Right ventricle myocardium superior (tissue), 1 donor: ENCODE results near the gene EMILIN2. TPM values are rescaled to one million over a fixed set of nuclear protein-coding genes. Genes with fewer than 3 reads are reported as not detected.
A peak's percentile ranks its signal among the peaks of the same experiment; 100 is the strongest.
"Not testable (repeated sequence)": the region's sequence is repeated elsewhere in the genome, so short reads cannot be mapped to it uniquely, and the experiment has no call there.

ENCODE experiments used
- ATAC-seq: fragments of 200-7000 bp; cut with Tn5 transposase; one replicate; pipeline ENCODE4 v1.9.1; 2020; ENCODE audit warnings: mild to moderate bottlenecking; ENCODE audit not compliant: poor library complexity
- DNase-seq: peaks from one replicate; pipeline ENCODE4 v3.0.0-alpha.2; 2020
- intact Hi-C: fragments of 100-400 bp; cut with DNase I; formaldehyde crosslinking; loops from one replicate; pipeline ENCODE4 v1.11.2; 2022
- total RNA-seq: library from RNA; stranded (reverse); fragmentation: NEBNext Ultra II Directional; extraction: Animal tissue kit (Norgen Biotek cat#: 25700); gene quantifications from one replicate; pipeline ENCODE4 v1.2.1, GENCODE V29; 2021
- donor health status: DM: no; HTN: yes; CAD: no; lungs with severe emphysema.

EMILIN2 gene
- total RNA-seq, 1 donor from 2014 or later, result 17.7 TPM

DNA sequence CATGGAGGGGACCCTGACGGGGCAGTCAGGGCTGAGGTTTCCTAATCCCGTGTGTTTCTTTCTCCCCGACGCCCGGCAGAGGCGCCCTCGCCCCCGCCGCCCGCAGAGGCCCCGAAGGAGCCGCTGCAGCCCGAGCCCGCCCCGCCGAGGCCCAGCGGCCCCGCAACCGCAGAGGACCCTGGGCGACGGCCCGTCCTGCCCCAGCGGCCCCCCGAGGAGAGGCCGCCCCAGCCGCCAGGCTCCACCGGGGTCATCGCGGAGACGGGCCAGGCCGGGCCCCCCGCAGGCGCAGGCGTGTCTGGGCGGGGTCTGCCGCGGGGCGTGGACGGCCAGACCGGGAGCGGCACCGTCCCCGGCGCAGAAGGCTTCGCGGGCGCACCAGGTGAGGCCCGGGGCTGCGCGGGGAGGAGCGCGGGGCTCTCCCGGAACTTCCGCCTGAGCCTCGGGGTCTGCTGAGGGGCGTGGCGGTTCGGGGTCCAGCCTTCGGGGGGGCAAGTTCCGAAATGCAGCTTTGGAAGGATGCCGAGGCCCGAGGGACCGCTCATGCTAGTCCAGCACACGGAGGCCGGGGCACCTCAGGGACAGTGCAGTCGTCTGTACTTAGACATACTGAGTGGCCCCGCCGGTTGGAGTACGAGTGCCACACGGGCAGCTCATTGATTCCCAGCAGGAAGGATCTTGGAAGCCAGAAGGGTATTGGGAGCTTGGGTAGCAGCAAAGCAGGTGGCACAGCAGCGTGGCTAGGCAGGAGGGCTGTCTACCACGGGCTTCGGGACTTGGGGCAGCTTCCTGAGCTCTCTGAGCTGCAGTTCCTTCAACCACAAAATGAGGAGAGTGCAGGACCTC is 60.1 kb downstream of the EMILIN2 start:
- intact Hi-C loops, result no loop called here
- DNase-seq (peak; percentile 53), ATAC-seq (peak; percentile 61)

GRCh38 chr18:2907550-2908135 is 60.8 kb downstream of the EMILIN2 start:
- DNase-seq, result no peak
- ATAC-seq, result no peak
- intact Hi-C loops, result no loop called here

DNA sequence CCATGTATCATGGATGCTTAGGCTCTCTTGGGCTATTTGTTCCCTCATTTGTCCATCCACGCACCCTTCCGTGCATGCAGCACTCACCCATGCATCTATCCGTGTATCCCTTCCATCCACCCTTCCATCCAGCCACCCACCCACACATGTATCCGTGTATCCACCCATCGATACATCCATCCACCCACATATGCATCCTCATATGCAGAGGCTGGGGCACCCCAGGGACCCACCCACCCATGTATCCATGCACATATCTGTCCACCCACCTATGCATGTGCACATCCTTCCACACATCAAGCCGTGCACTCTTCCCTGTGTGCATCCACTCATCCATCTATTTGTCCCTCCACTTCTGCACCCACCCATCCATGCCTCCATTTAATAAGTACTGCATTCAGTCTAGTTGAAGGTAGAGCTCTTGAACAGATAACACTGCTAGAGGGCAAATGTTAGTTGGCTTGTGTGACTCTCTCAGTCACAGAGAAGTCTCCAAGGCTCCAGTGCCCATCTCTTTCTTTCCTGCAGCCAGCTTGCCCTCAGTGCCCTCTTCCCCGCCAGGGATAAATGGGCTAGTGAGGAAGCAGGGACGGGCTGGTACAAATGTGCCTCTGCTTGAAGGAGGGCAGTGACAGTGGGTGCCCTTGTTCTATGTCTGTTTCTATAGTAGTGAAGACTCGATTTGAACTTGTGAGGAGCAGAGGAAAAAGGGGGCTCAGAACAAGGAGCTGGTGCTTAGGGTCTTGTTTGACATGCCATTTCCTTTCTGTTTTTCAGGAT is 61.5 kb downstream of the EMILIN2 start:
- ATAC-seq, result no peak
- DNase-seq, result no peak
- intact Hi-C loops, result no loop called here

- DNase-seq (no peak), ATAC-seq (no peak)
- intact Hi-C loops, result no loop called here
Measured at GRCh38 chr18:2908946-2909335, 62.1 kb downstream of the EMILIN2 start.

- DNase-seq, result no peak
- ATAC-seq, result no peak
- intact Hi-C loops, result no loop called here
Measured at GRCh38 chr18:2909431-2910140, 62.8 kb downstream of the EMILIN2 start.

DNA sequence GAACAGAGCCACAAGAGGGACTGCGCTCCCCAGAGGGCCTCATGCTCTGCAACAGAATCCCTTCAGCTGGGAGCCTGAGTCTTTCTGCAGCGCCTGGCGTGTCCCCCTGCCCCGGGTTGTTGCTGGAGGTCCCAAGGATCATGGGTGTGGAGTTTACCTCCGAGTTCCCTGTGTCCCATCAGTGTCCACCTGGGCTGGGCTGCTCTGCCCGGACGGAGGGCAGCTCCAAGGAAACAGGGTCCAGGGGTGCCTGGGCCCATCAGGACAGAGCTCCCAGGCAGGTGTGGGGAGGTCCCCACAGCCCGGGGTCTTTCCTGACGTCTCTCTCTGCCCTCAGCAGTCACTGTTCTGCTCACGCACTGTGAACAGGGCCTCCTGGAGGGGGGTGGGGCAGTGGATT is 63.5 kb downstream of the EMILIN2 start:
- intact Hi-C loops, result no loop called here
- no peak for ATAC-seq
- DNase-seq, result no peak

DNA sequence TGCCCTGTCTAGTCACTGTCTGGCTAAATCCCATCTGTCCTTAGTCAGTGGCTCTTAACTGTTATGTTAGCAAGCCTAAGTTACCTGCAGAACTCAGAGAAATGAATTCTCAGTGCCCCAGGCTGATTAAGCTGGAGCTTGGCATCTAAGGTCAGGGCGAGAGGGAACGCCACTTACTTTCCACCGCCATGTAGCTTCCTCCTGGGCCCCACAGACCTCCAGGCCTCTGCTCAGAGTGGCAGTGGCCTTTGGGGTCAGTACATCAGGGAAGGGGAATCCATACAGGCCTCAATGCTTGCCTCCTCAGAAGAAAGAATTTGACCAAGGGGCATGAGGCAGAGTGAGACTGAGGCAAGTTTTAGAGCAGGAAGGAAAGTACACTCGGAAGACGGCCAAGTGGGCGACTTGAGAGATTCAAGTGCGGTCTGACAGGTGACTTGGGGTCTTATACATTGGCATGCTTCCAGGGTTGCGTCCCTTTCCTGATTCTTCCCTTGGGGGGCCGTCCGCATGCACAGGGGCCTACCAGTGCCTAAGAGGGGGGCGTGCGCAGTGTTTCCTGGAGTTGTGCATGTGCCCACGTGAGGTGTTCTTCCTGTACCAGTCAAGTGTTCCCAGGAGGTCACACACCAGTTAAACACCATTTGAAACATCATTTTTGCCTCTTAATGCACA is 64.1 kb downstream of the EMILIN2 start:
- DNase-seq (no peak), ATAC-seq (no peak)
- intact Hi-C loops, result no loop called here

DNA sequence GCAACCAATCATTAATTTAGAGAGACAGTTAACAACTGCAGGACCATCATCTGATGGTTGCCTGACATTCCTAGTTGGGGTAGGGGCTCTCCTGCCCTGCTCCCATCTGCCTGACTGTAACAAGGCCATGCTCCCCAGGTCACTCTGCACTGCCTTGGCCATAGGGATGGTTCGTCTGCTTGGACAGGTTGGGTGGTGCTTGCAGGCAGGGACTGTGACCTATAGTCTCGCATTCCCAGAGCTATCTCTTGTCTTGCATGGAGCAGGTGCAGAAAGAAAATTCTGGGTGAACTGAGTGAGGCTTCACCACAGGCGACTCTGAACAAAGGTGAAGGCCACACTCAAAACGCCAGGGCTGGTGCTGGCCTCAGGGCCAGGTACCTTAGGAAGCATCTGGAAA is 64.7 kb downstream of the EMILIN2 start:
- DNase-seq (no peak), ATAC-seq (no peak)
- intact Hi-C loops, result no loop called here

GRCh38 chr18:2912357-2913299 is 65.8 kb downstream of the EMILIN2 start:
- DNase-seq, result no peak
- no peak for ATAC-seq
- intact Hi-C loops, result no loop called here

DNA sequence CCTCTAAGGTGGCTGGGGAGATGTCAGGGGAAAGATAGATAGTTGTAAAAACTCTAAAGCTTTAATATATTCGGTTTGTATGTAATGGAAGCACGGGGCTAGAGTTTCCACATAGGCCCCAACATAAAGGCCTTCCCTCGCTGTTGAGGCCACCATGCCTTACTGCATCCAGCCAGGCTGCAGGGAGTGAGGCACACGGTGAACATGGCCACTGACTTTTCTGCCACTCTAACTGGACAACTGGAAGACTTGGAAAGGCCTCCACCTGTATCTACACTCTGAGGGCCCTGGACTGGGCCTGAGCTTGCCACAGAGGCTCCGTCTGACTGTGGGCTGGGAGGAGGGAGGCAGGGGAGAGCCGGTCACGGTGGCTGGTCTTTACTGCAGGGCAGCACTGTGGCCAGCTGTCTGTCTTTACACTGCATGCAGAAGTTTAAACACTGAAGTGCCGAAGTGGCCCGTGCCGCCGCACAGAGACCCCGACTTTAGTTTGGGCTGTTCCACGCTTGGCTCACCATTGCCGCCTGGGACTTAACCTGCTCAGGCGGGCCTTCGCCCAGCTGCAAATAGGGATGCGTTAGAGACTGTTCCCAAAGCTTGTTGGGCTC is 66.7 kb downstream of the EMILIN2 start:
- ATAC-seq (no peak), DNase-seq (no peak)
- intact Hi-C loops, result no loop called here

DNA sequence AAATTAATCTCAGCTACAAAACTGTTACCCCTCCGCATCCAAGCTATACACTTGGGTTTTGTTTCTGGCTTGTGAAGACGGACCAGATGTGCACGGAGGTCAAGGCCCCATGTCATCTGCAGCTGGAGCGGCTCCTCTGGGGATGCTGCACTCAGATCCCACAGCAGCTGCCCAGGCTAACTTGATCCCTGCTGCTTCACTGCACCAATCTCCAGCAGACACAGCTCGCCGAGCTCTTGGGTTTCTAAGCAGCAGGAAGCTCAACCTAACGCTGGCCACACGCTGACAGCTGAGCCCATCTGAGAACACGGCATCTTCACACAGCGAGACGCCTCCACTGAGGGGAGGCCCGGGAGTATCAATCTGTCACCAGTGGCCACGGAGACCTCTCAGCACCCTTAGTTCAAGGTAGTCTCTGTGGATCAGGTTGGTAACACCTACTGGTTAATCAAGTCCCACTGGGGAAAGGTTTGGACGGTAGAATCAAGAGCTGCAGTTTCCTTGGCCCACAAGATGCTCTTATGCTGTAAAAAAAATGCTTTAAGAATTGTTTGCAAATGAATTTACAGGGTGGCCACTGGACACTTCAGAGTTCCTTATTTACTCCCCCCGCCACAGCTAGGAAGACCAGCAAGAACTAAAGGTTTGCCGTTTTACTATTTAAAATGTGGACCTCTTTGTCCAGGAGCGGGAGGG is 67.5 kb downstream of the EMILIN2 start:
- intact Hi-C loops, result no loop called here
- peak; percentile 57 for ATAC-seq
- DNase-seq, result peak; percentile 66

- peak; percentile 62 for ATAC-seq
- no peak for DNase-seq
- intact Hi-C loops, result no loop called here
Measured at GRCh38 chr18:2914881-2915240, 68.1 kb downstream of the EMILIN2 start.

- ATAC-seq, DNase-seq, intact Hi-C loops: not testable (repeated sequence)
Measured at GRCh38 chr18:2915486-2915885, 68.7 kb downstream of the EMILIN2 start.

DNA sequence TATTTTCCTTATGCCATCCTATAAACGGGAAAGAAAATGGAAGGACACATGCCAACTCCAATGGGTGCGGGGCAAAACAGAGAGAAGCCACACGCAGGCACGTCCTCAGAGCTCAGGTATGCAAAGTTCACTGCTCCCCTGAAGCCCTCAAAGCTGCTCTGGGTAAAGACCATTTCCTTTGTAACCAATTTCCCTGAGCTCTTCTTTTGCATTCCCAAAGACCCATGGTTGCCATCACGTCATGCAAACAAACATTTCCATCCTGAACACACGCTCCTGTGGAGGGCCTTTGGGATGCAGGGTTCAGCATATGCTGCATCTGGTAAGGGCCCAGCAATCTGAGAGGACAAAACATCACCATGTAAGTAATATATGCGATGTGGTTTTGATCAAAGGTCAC is 69.4 kb downstream of the EMILIN2 start:
- intact Hi-C loops, result no loop called here
- no peak for ATAC-seq

DNA sequence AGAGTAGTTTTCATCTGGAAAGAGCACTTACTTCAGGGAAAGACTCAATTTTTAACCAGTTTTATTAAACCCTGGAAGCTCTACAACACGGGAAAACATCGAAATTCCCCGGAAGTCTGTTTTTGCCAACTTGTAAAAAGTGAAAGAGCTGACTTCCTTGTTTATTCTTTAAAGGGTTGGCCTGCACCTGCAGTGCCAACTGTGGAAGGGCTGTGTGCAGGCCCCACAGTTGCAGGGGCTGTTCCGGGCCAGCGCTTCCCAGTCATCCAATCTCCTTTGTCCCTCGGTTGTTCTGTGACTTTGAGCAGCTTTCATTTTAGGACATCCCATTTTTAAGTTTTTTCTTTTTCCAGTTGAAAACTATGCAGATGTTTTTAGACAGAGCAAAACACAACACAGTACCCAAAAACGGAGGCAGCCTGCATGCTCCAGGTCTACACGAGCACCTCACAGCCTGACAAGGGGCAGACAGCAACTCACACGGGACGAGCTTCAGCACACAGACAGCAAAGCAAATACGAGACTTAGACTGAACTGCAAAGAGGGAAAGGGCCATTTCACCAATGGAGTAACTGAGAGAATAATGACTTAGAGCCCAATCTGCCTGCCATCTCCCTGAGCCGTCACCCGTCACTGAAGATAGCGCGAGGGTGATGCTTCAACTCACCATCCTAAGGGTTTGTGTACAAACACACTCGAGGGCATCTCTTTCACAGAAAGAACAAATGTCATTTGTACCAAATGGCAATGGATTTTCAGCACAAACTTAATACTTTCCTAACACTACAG is 70.6 kb downstream of the EMILIN2 start:
- DNase-seq (no peak), ATAC-seq (no peak)
- intact Hi-C loops, result no loop called here

More for the DNA sequence above, 69.4 kb downstream of the EMILIN2 start:
- DNase-seq, result no peak
